ENCODE measurements around the gene COLGALT1. TPM values are rescaled to one million over a fixed set of nuclear protein-coding genes. Genes with fewer than 3 reads are reported as not detected.
A peak's percentile ranks its signal among the peaks of the same experiment; 100 is the strongest.
"Not testable (repeated sequence)": the region's sequence is repeated elsewhere in the genome, so short reads cannot be mapped to it uniquely, and the experiment has no call there.

COLGALT1 gene
- total RNA-seq, 1 experiment from 2014 or later = 48.5 TPM

DNA sequence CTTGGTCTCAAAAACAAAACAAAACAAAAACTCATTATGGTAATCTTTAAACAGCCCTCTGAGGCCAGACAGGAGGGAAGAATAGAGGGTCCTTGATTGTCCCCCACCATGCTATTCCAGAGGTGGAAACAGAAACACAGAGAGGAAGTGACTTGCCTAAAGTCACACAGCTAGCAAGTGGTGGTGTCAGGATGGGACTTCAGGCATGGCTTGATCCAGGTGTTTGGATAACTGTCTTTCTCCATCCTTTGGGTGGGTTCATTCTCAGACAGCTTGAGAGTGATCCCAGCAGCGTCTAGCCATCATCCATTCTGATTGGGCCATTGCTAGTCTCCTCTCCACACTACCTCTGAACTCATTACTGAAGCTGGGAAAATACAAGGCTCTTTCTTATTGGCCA lies 12.5 kb downstream of the COLGALT1 start:
- H3K23me2 ChIP-seq (ENCODE audit: insufficient read length, low read depth, low read length, poor library complexity, severe bottlenecking) = no peaks in the 10 kb centered on the region
- no peak overlapping the region for H3K27ac ChIP-seq (ENCODE audit: insufficient read length, low read depth, low read length)
- no peak overlapping the region for H2AFZ ChIP-seq (ENCODE audit: low read length)
- no peak overlapping the region for H4K5ac ChIP-seq (ENCODE audit: insufficient read length, low read depth, low read length)
- no CpG with 5 or more reads among the region's 1 CpG for WGBS (ENCODE audit: extremely low coverage, insufficient read length, low lambda C conversion rate)
- H3K14ac ChIP-seq (ENCODE audit: insufficient read depth, low read length) = no peak overlapping the region
- TF ChIP-seq, protein P1, sequence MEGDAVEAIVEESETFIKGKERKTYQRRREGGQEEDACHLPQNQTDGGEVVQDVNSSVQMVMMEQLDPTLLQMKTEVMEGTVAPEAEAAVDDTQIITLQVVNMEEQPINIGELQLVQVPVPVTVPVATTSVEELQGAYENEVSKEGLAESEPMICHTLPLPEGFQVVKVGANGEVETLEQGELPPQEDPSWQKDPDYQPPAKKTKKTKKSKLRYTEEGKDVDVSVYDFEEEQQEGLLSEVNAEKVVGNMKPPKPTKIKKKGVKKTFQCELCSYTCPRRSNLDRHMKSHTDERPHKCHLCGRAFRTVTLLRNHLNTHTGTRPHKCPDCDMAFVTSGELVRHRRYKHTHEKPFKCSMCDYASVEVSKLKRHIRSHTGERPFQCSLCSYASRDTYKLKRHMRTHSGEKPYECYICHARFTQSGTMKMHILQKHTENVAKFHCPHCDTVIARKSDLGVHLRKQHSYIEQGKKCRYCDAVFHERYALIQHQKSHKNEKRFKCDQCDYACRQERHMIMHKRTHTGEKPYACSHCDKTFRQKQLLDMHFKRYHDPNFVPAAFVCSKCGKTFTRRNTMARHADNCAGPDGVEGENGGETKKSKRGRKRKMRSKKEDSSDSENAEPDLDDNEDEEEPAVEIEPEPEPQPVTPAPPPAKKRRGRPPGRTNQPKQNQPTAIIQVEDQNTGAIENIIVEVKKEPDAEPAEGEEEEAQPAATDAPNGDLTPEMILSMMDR (conservative IDR thresholded peaks at IDR 0.05) = no peak
- H3K27ac Mint-ChIP-seq = peak overlapping the region in 1 of 3 experiments; percentile 49; a peak in 1 of 7 replicates
- no peak for DNase-seq
- H3K9me3 Mint-ChIP-seq = no peaks in the 10 kb centered on the region
- H3K23ac ChIP-seq (ENCODE audit: insufficient read length, low read depth, low read length) = no peak overlapping the region
- no peaks in the 10 kb centered on the region for H3K9me3 ChIP-seq (ENCODE audit: control insufficient read depth, low read depth, low read length)
- H2BK15ac ChIP-seq (ENCODE audit: low read depth, low read length) = no peak overlapping the region
- H2BK20ac ChIP-seq (ENCODE audit: low read depth, low read length, poor library complexity, severe bottlenecking) = no peak overlapping the region
- H2BK120ac ChIP-seq (ENCODE audit: low read depth, low read length, poor library complexity, severe bottlenecking) = no peak overlapping the region
- no peak overlapping the region for H3K18ac ChIP-seq (ENCODE audit: insufficient read length, low read depth, low read length)
- H3K36me3 Mint-ChIP-seq (ENCODE audit: insufficient read depth in 1 of 3, low read depth in 3 of 3) = peaks cover 18 to 43% (median 39%) of the 10 kb centered on the region in 3 experiments; a peak in 6 of 7 replicates
- no peak overlapping the region for H2BK5ac ChIP-seq (ENCODE audit: insufficient read length, low read length)
- H3K27me3 Mint-ChIP-seq (ENCODE audit: low read depth) = no peaks in the 10 kb centered on the region
- H3K79me2 ChIP-seq (ENCODE audit: insufficient read depth, low read length) = no peaks in the 10 kb centered on the region; the same call in 1 of the 2 replicates
- H3K9ac ChIP-seq (ENCODE audit: extremely low read depth, insufficient read length, low read length) = no peak overlapping the region
- no peaks in the 10 kb centered on the region for H3K4me1 ChIP-seq (ENCODE audit: insufficient read depth, low read length)
- no peak overlapping the region for H3K4me2 ChIP-seq (ENCODE audit: insufficient read depth, insufficient read length, low read length)
- no peaks in the 10 kb centered on the region for H4K20me1 ChIP-seq (ENCODE audit: control insufficient read depth, insufficient read depth, insufficient read length)
- no peak overlapping the region for H2AK5ac ChIP-seq (ENCODE audit: insufficient read length, low read length)
- H3K27me3 ChIP-seq (ENCODE audit: insufficient read depth, low read length) = no peaks in the 10 kb centered on the region
- H4K8ac ChIP-seq (replicated peaks; ENCODE audit: insufficient read length, low read depth, low read length) = no peak overlapping the region
- H4K91ac ChIP-seq (ENCODE audit: insufficient read length, low read depth, low read length) = no peak overlapping the region
- H3K4me3 Mint-ChIP-seq = no peak overlapping the region
- H3K4me1 Mint-ChIP-seq = no peaks in the 10 kb centered on the region
- no peaks in the 10 kb centered on the region for H3K79me1 ChIP-seq (ENCODE audit: insufficient read depth, low read depth, low read length, poor library complexity, severe bottlenecking)
- no peak overlapping the region for H2BK12ac ChIP-seq (ENCODE audit: insufficient read length, low read depth, low read length)
- H3K4ac ChIP-seq (ENCODE audit: low read depth, low read length) = no peak overlapping the region
- H3K56ac ChIP-seq (ENCODE audit: insufficient read length, low read depth, low read length) = no peak overlapping the region
- no peak overlapping the region for H3T11ph ChIP-seq (ENCODE audit: low read length)

DNA sequence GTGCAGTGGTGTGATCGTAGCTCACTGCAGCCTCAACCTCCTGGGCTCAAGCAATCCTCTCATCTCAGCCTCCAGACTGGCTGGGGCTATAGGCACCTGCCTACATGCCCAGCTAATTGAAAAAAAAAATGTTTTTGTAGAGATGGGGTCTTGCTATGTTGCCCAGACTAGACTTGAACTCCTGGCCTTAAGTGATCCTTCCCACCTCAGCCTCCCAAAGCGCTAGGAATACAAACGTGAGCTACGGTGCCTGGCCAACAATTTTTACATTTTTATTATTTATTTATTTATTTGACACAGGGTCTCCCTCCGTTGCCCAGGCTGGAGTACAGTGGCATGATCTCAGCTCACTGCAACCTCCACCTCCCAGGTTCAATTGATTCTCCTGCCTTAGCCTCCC lies 14.8 kb downstream of the COLGALT1 start:
- not testable (repeated sequence) for H2BK20ac ChIP-seq (ENCODE audit: low read depth, low read length, poor library complexity, severe bottlenecking); H4K91ac ChIP-seq (ENCODE audit: insufficient read length, low read depth, low read length); H3K27me3 ChIP-seq (ENCODE audit: insufficient read depth, low read length); DNase-seq; H3K4me2 ChIP-seq (ENCODE audit: insufficient read depth, insufficient read length, low read length); H3K4me1 ChIP-seq (ENCODE audit: insufficient read depth, low read length); H3K27ac ChIP-seq (ENCODE audit: insufficient read length, low read depth, low read length); H2BK12ac ChIP-seq (ENCODE audit: insufficient read length, low read depth, low read length); H4K5ac ChIP-seq (ENCODE audit: insufficient read length, low read depth, low read length); H3K18ac ChIP-seq (ENCODE audit: insufficient read length, low read depth, low read length); H4K20me1 ChIP-seq (ENCODE audit: control insufficient read depth, insufficient read depth, insufficient read length); H2AK5ac ChIP-seq (ENCODE audit: insufficient read length, low read length); H3K56ac ChIP-seq (ENCODE audit: insufficient read length, low read depth, low read length); H2AFZ ChIP-seq (ENCODE audit: low read length); H2BK120ac ChIP-seq (ENCODE audit: low read depth, low read length, poor library complexity, severe bottlenecking); H3K27ac Mint-ChIP-seq; H3K4ac ChIP-seq (ENCODE audit: low read depth, low read length); H3K9me3 ChIP-seq (ENCODE audit: control insufficient read depth, low read depth, low read length); H3T11ph ChIP-seq (ENCODE audit: low read length); H3K4me1 Mint-ChIP-seq; H3K23me2 ChIP-seq (ENCODE audit: insufficient read length, low read depth, low read length, poor library complexity, severe bottlenecking); H3K79me1 ChIP-seq (ENCODE audit: insufficient read depth, low read depth, low read length, poor library complexity, severe bottlenecking); H3K9me3 Mint-ChIP-seq; H2BK15ac ChIP-seq (ENCODE audit: low read depth, low read length); H3K23ac ChIP-seq (ENCODE audit: insufficient read length, low read depth, low read length); H3K9ac ChIP-seq (ENCODE audit: extremely low read depth, insufficient read length, low read length); H4K8ac ChIP-seq (replicated peaks; ENCODE audit: insufficient read length, low read depth, low read length); H2BK5ac ChIP-seq (ENCODE audit: insufficient read length, low read length); H3K14ac ChIP-seq (ENCODE audit: insufficient read depth, low read length); H3K4me3 Mint-ChIP-seq; H3K27me3 Mint-ChIP-seq (ENCODE audit: low read depth); H3K79me2 ChIP-seq (ENCODE audit: insufficient read depth, low read length)
- WGBS (ENCODE audit: extremely low coverage, insufficient read length, low lambda C conversion rate) = no CpG with 5 or more reads among the region's 5 CpGs
- peaks cover 18 to 39% (median 33%) of the 10 kb centered on the region in 3 experiments; a peak in 6 of 7 replicates for H3K36me3 Mint-ChIP-seq (ENCODE audit: insufficient read depth in 1 of 3, low read depth in 3 of 3)
